Endothelial cell (in vitro differentiated cells): ENCODE results near the gene XCL2. TPM values are rescaled to one million over a fixed set of nuclear protein-coding genes. Genes with fewer than 3 reads are reported as not detected.
"Not testable (repeated sequence)": the region's sequence is repeated elsewhere in the genome, so short reads cannot be mapped to it uniquely, and the experiment has no call there.

ENCODE experiments used
- DNase-seq: peaks from one replicate; pipeline ENCODE4 v3.0.0; 2021; ENCODE audit warnings: low spot score
- H3K27ac Mint-ChIP-seq: one replicate; pipeline ENCODE4 v1.8.0; 2021; ENCODE audit warnings: mixed read lengths, inconsistent platforms; ENCODE audit not compliant: unreplicated experiment
- H3K27me3 Mint-ChIP-seq: one replicate; pipeline ENCODE4 v1.8.0; 2021; ENCODE audit warnings: mild to moderate bottlenecking, moderate library complexity, mixed read lengths, inconsistent platforms; ENCODE audit not compliant: unreplicated experiment
- H3K36me3 Mint-ChIP-seq: one replicate; pipeline ENCODE4 v1.8.0; 2021; ENCODE audit warnings: mild to moderate bottlenecking, low read depth, mixed read lengths, inconsistent platforms; ENCODE audit not compliant: unreplicated experiment
- H3K4me1 Mint-ChIP-seq: one replicate; pipeline ENCODE4 v1.8.0; 2021; ENCODE audit warnings: mild to moderate bottlenecking, mixed read lengths, inconsistent platforms; ENCODE audit not compliant: unreplicated experiment
- H3K4me3 Mint-ChIP-seq: one replicate; pipeline ENCODE4 v1.8.0; 2021; ENCODE audit warnings: mild to moderate bottlenecking, mixed read lengths, inconsistent platforms; ENCODE audit not compliant: unreplicated experiment
- H3K9me3 Mint-ChIP-seq: one replicate; pipeline ENCODE4 v1.8.0; 2021; ENCODE audit warnings: mixed read lengths, inconsistent platforms; ENCODE audit not compliant: unreplicated experiment
- CTCF ChIP-seq: fragments of 200-600 bp; sonication (generic); IDR thresholded peaks from one replicate; pipeline ENCODE4 v1.5.0; 2021; ENCODE audit warnings: antibody characterized with exemption; ENCODE audit not compliant: unreplicated experiment
- total RNA-seq: library from RNA; stranded (reverse); fragmentation: NEBNext Ultra II Directional; extraction: Animal tissue kit (Norgen Biotek cat#: 25700); gene quantifications from one replicate; pipeline ENCODE4 v1.2.1, GENCODE V29; 2021; ENCODE audit not compliant: unreplicated experiment

Gene XCL2
- total RNA-seq, 1 donor from 2014 or later: not detected

GRCh38 chr1:168585191-168585590 is 41.4 kb upstream of the XCL2 start:
- H3K27me3 Mint-ChIP-seq: no peaks in the 10 kb centered on the region
- no peak for DNase-seq
- H3K4me3 Mint-ChIP-seq: no peak overlapping the region
- H3K27ac Mint-ChIP-seq: no peak overlapping the region
- no peaks in the 10 kb centered on the region for H3K9me3 Mint-ChIP-seq
- no peaks in the 10 kb centered on the region for H3K4me1 Mint-ChIP-seq
- no peaks in the 10 kb centered on the region for H3K36me3 Mint-ChIP-seq
- no peak for TF ChIP-seq CTCF

GRCh38 chr1:168583571-168583970 is 39.8 kb upstream of the XCL2 start:
- DNase-seq: no peak
- no peaks in the 10 kb centered on the region for H3K4me1 Mint-ChIP-seq
- no peaks in the 10 kb centered on the region for H3K27me3 Mint-ChIP-seq
- H3K27ac Mint-ChIP-seq: no peak overlapping the region
- TF ChIP-seq CTCF: no peak
- no peaks in the 10 kb centered on the region for H3K36me3 Mint-ChIP-seq
- H3K9me3 Mint-ChIP-seq: no peaks in the 10 kb centered on the region
- H3K4me3 Mint-ChIP-seq: no peak overlapping the region

- DNase-seq: no peak
- H3K27ac Mint-ChIP-seq: no peak overlapping the region
- no peak overlapping the region for H3K4me3 Mint-ChIP-seq
- no peaks in the 10 kb centered on the region for H3K27me3 Mint-ChIP-seq
- no peaks in the 10 kb centered on the region for H3K36me3 Mint-ChIP-seq
- no peaks in the 10 kb centered on the region for H3K4me1 Mint-ChIP-seq
- TF ChIP-seq CTCF: no peak
- H3K9me3 Mint-ChIP-seq: no peaks in the 10 kb centered on the region
Observed at GRCh38 chr1:168582688-168583336, 39.0 kb upstream of the XCL2 start.

GRCh38 chr1:168581817-168582572 is 38.2 kb upstream of the XCL2 start:
- H3K4me1 Mint-ChIP-seq: no peaks in the 10 kb centered on the region
- H3K36me3 Mint-ChIP-seq: no peaks in the 10 kb centered on the region
- no peaks in the 10 kb centered on the region for H3K9me3 Mint-ChIP-seq
- H3K27ac Mint-ChIP-seq: no peak overlapping the region
- DNase-seq: no peak
- no peak overlapping the region for H3K4me3 Mint-ChIP-seq
- TF ChIP-seq CTCF: no peak
- no peaks in the 10 kb centered on the region for H3K27me3 Mint-ChIP-seq

- not testable (repeated sequence) for H3K27me3 Mint-ChIP-seq, H3K36me3 Mint-ChIP-seq, DNase-seq, H3K4me1 Mint-ChIP-seq, H3K9me3 Mint-ChIP-seq, H3K4me3 Mint-ChIP-seq, H3K27ac Mint-ChIP-seq
Observed at GRCh38 chr1:168580991-168581390, 37.2 kb upstream of the XCL2 start.

- H3K4me3 Mint-ChIP-seq, DNase-seq, H3K4me1 Mint-ChIP-seq, H3K9me3 Mint-ChIP-seq, H3K27me3 Mint-ChIP-seq, H3K36me3 Mint-ChIP-seq, H3K27ac Mint-ChIP-seq: not testable (repeated sequence)
Observed at GRCh38 chr1:168580290-168580689, 36.5 kb upstream of the XCL2 start.

- DNase-seq, H3K4me3 Mint-ChIP-seq, H3K27ac Mint-ChIP-seq, H3K4me1 Mint-ChIP-seq, H3K9me3 Mint-ChIP-seq, H3K36me3 Mint-ChIP-seq, H3K27me3 Mint-ChIP-seq: not testable (repeated sequence)
Observed at GRCh38 chr1:168578531-168579185, 34.9 kb upstream of the XCL2 start.

- H3K4me3 Mint-ChIP-seq, H3K9me3 Mint-ChIP-seq, H3K4me1 Mint-ChIP-seq, H3K27me3 Mint-ChIP-seq, H3K27ac Mint-ChIP-seq, H3K36me3 Mint-ChIP-seq, DNase-seq: not testable (repeated sequence)
Observed at GRCh38 chr1:168576245-168576688, 32.5 kb upstream of the XCL2 start, which contains the start of gene XCL1. XCL1 (plus strand) TSS chr1:168576605; CDS start chr1:168576638, 33 bp downstream.
